22Rv1 (cell line): ENCODE measurements around the gene CMIP.

Source experiments
- ZFX ChIP-seq: fragments of 450-650 bp; IDR thresholded peaks from 2 replicates; pipeline ENCODE4 v1.6.1; 2017; ENCODE audit warnings: antibody characterized with exemption, borderline replicate concordance
- TF ChIP-seq, protein P1 (sequence below): fragments of 450-650 bp; IDR thresholded peaks from 2 replicates; pipeline ENCODE4 v1.5.1; 2017; ENCODE audit warnings: mild to moderate bottlenecking

- TF ChIP-seq, protein P1, sequence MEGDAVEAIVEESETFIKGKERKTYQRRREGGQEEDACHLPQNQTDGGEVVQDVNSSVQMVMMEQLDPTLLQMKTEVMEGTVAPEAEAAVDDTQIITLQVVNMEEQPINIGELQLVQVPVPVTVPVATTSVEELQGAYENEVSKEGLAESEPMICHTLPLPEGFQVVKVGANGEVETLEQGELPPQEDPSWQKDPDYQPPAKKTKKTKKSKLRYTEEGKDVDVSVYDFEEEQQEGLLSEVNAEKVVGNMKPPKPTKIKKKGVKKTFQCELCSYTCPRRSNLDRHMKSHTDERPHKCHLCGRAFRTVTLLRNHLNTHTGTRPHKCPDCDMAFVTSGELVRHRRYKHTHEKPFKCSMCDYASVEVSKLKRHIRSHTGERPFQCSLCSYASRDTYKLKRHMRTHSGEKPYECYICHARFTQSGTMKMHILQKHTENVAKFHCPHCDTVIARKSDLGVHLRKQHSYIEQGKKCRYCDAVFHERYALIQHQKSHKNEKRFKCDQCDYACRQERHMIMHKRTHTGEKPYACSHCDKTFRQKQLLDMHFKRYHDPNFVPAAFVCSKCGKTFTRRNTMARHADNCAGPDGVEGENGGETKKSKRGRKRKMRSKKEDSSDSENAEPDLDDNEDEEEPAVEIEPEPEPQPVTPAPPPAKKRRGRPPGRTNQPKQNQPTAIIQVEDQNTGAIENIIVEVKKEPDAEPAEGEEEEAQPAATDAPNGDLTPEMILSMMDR: no peak
- no peak for TF ChIP-seq ZFX
Observed at GRCh38 chr16:81570151-81570846, 125.7 kb downstream of the CMIP start.
